GM12892 (cell line): ENCODE data around the gene SUMF2.

Source experiments
- POLR2A ChIP-seq: IDR thresholded peaks from 2 replicates; pipeline ENCODE4 v1.6.1; 2011; ENCODE audit warnings: low read depth, low read length, control low read depth
- POLR2AphosphoS5 ChIP-seq: IDR thresholded peaks from 2 replicates; pipeline ENCODE4 v1.6.1; 2011; ENCODE audit warnings: low read depth, low read length, control low read depth
- TAF1 ChIP-seq: IDR thresholded peaks from 2 replicates; pipeline ENCODE4 v1.6.1; 2011; ENCODE audit warnings: low read depth, mild to moderate bottlenecking, control low read depth, low read length, borderline replicate concordance

GRCh38 chr7:56040730-56041129 is 23.4 kb upstream of the SUMF2 start:
- no peak for TF ChIP-seq POLR2A
- TF ChIP-seq POLR2AphosphoS5, result no peak
- TF ChIP-seq TAF1, result no peak
